Mucosa of descending colon (tissue), 3 donors: Measurements from ENCODE around the gene SHFL. TPM values are rescaled to one million over a fixed set of nuclear protein-coding genes. Genes with fewer than 3 reads are reported as not detected.

Experiments
- ATAC-seq: fragments of 200-7000 bp; cut with Tn5 transposase; one replicate; pipeline ENCODE4 v1.9.1; 2020; ENCODE audit warnings: mild to moderate bottlenecking, moderate library complexity
- DNase-seq, 3 donors: peaks; one replicate each; pipeline ENCODE4 v3.0.0-alpha.2; 2020
- H3K36me3 ChIP-seq: fragments of 200-600 bp; one replicate; pipeline ENCODE4 v1.8.0; 2021; ENCODE audit warnings: low read depth, mild to moderate bottlenecking
- H3K4me1 ChIP-seq: fragments of 200-600 bp; one replicate; pipeline ENCODE4 v1.8.0; 2021; ENCODE audit warnings: low read depth, mild to moderate bottlenecking
- H3K4me3 ChIP-seq: fragments of 200-600 bp; one replicate; pipeline ENCODE4 v1.8.0; 2021; ENCODE audit warnings: mild to moderate bottlenecking
- H3K9me3 ChIP-seq: fragments of 200-600 bp; one replicate; pipeline ENCODE4 v1.8.0; 2021; ENCODE audit warnings: mild to moderate bottlenecking
- CTCF ChIP-seq: fragments of 200-600 bp; IDR thresholded peaks from one replicate; pipeline ENCODE4 v1.8.0; 2022; ENCODE audit warnings: antibody characterized with exemption, mild to moderate bottlenecking
- intact Hi-C, 2 donors: fragments of 100-400 bp; cut with DNase I in 1 of 2; cut with micrococcal nuclease in 1 of 2; formaldehyde crosslinking; loops; one replicate each; pipeline versions ENCODE4 v1.11.0 to v1.11.1; 2022; cut with DNase I, micrococcal nuclease
- long read RNA-seq, 2 donors: library from polyadenylated mRNA; unstranded; transcript quantifications; one replicate each; pipeline ENCODE4 v2.0.0, GENCODE V29; 2019 to 2021
- total RNA-seq, 3 donors: library from RNA; stranded (reverse); fragmentation: NEBNext Ultra II Directional in 2 of 3; extraction: Animal tissue kit (Norgen Biotek cat#: 25700) in 2 of 3; gene quantifications; one replicate each; pipeline versions ENCODE4 v1.2.1 to v1.2.4, GENCODE V29; 2021 to 2023
- donor health status: DM: no; HTN: no; CAD: no; lungs with moderate emphysema.
- donor health status: DM: no; HTN: no; CAD: no.
- donor health status: DM: no; HTN: yes; CAD: no.

Gene SHFL
- total RNA-seq = 10 to 100 TPM; 26.9 to 41.5 (median 28.1) TPM
- long read RNA-seq, donor 1, transcript C19orf66-204 (1 exons, 1,655 nt) = minor isoform, 6 of 108 reads
- long read RNA-seq, donor 1, transcript C19orf66-201 (8 exons, 2,117 nt) = major isoform, 50 of 108 reads
- long read RNA-seq, donor 1, transcript C19orf66-203 (7 exons, 2,079 nt) = minor isoform, 32 of 108 reads
- long read RNA-seq, donor 1, partial matches to known transcripts = 5 of 108 reads
- long read RNA-seq, donor 1, other reads (novel, unspliced or antisense) = 13 of 108 reads
- long read RNA-seq, donor 2, transcript C19orf66-201 (8 exons, 2,117 nt) = major isoform, 10 of 18 reads
- long read RNA-seq, donor 2, partial matches to known transcripts = 0 of 18 reads
- long read RNA-seq, donor 2, other reads (novel, unspliced or antisense) = 2 of 18 reads

DNA sequence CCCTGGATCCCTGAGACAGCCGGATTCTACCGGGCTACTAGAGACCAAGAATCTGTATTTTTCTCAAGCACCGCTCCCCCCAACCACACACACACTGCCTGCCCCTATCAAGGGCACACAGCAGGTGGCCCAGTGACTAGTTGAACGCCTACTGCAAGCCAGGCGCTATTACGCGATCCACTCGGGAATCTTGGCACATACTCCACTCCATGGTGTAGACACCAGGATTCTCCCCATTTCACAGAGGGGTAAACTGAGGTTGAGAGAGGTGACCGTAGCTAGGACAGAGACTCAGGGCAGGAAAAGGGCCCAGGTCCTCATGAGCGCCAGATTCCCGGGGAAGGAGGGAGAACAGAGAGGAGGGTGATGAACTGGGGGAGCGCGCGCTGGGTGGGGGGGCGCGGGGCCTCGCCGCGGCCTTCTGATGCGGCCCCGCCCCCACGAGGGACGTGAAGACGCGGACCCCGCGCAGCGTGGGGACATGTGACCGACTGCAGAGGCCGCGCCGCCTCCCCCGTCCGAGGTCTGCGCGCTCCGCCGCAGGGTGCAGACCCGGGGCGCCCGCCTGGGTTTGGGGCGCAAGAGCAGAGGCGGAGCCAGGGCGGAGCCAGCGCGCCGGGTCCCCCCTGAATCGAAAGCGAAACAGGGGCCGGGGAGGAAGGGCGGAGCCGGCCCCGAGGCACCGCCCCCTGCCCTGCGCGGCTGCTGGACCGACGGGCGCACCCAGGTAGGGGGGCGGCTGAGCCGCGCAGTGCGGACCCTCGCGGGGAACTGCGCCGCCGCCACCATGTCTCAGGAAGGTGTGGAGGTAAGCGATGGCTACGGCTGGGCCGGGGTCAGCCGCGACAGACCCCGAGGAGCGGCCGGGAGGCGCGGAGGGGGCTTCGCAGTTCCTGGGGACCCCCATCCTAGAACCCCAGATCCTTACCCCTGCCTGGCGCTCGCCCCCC is at the start of gene SHFL:
Gene SHFL (plus strand): TSS at position 677 of the 950 bp plus-strand sequence. CDS start 111 bp downstream, at position 788.
- Histone ChIP-seq H3K9me3 (no peaks in the 10 kb centered on the region), H3K4me3 (peak within 1 kb of the TSS; percentile 76), H3K36me3 (no peaks in the 10 kb centered on the region), H3K4me1 (no peaks in the 10 kb centered on the region)
- intact Hi-C loops = no loop called here
- DNase-seq (peak; percentile 86 to 91 (median 88)), ATAC-seq (peak; percentile 98)
- TF ChIP-seq CTCF = no peak

DNA sequence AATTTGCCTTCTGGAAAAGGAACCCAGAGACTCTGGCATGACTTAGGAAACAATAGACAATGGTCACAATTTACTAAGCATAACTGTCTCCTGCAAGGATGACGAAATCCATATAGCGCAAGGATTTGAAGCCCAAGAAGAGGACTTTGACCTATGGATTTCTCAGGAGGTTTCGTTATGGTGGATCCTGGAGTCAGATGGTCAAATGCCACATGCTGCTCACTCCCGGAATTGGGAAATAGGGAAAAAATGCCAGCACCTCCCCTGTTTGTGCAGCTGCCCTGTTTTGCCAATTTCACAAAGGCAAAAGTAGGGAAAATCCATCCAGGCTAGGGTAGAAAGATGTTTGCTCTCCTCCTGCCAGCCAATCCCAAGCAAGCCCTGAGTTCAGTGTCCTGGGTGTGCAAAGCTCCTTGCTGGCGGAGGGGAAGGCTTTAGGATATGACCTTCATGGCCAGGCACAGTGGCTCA is 49.5 kb upstream of the SHFL start:
- Histone ChIP-seq H3K36me3 (no peaks in the 10 kb centered on the region), H3K9me3 (no peaks in the 10 kb centered on the region), H3K4me1 (no peaks in the 10 kb centered on the region), H3K4me3 (no peak overlapping the region)
- DNase-seq = no peak
- ATAC-seq = peak; percentile 79
- no peak for TF ChIP-seq CTCF
- intact Hi-C loops = no loop called here

DNA sequence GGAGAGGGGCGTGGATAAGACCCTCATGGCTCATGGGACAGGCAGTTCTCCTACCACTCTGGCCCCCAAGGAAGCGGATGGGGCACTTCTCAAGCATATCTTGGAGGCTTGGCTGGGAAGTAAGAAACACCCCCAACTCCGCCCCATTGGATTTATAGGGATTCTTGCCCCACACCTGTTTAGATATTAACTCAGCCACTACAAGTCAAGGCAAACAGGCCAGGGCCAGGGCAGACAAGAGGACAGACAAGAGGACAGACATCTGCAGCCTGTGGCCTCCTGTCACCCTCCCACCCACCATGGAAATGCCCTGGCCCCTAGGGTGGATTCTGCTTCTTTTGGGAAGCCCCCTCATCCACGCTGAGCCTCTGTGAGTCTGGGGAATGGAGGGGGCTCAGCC is 48.8 kb upstream of the SHFL start:
- intact Hi-C loops = no loop called here
- no peak for TF ChIP-seq CTCF
- no peaks in the 10 kb centered on the region for H3K36me3 ChIP-seq
- H3K9me3 ChIP-seq = no peaks in the 10 kb centered on the region
- H3K4me1 ChIP-seq = no peaks in the 10 kb centered on the region
- H3K4me3 ChIP-seq = no peak overlapping the region
- ATAC-seq (peak; percentile 79), DNase-seq (peak in 1 of 3 donors; percentile 9)

GRCh38 chr19:10037809-10038208 is 48.3 kb upstream of the SHFL start:
- TF ChIP-seq CTCF = no peak
- Histone ChIP-seq H3K4me1 (no peaks in the 10 kb centered on the region), H3K4me3 (no peak overlapping the region), H3K36me3 (no peaks in the 10 kb centered on the region), H3K9me3 (no peaks in the 10 kb centered on the region)
- intact Hi-C loops = no loop called here
- ATAC-seq (peak; percentile 31), DNase-seq (peak in 1 of 3 donors; percentile 45)

DNA sequence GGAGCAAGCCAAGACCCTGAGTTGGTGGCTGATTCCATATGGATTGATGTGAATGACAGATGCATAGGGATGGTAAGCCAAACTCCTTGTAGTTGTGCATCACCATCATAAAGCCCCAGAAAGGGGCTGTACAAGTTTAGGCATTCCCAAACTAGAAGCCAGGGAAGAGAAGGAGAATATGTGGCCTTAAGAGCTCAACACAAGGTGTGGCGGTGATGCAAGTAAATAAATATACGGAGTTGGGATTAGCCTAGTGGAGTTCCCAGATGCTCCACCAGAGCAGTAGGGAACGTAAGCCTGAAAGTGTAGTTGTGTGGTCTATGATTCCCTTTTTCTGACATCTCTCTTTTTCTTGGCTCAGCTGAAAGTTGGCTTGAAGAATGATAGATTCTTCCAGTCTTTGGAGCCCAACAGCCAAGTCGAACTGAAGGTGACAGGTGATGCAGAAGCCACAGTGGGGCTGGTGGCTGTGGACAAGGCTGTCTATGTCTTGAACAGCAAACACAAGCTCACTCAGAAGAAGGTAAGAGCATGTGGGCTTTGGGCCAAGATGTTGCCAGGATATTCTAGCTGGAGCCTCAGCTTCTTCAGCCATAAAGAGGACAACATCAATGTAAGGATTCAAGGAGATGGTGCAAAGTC is 42.7 kb upstream of the SHFL start:
- intact Hi-C loops = no loop called here
- Histone ChIP-seq H3K4me1 (no peaks in the 10 kb centered on the region), H3K4me3 (no peak overlapping the region), H3K9me3 (peaks cover 9% of the 10 kb centered on the region), H3K36me3 (no peaks in the 10 kb centered on the region)
- DNase-seq = no peak
- no peak for TF ChIP-seq CTCF
- no peak for ATAC-seq
